ENCODE measurements around the gene WDR86.

Gene WDR86

DNA sequence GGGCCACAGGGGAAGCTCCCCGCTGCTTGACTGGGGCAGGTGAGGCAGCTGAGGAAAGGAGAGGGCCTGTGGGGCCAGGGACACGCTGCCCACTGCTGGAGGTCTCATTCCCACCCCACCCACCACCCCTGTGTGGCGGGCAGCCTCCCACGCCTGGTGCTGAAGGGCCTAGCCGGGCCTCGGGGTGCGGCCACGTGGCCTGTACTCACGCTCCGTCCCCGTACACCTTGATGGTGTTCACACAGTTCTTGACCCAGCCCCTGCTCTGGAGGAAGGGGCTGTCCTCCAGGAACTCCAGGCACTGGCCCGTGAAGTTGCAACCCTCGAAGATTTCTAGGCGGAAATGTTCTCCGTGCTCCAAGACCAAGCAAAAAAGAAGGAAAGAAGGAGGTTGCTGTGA lies 26.1 kb upstream of the WDR86 start:
- Histone ChIP-seq H3K4me1 (ENCODE audit: low read length) (no peaks in the 10 kb centered on the region), H3K9me2 (replicated peaks; ENCODE audit: insufficient read depth, low read length) (no peaks in the 10 kb centered on the region), H3K4me3 (ENCODE audit: low read length) (no peak overlapping the region), H3K9ac (ENCODE audit: low read length) (no peak overlapping the region), H2AFZ (ENCODE audit: low read length) (no peak overlapping the region), H3K4me2 (ENCODE audit: low read depth, low read length) (no peak overlapping the region), H3K27ac (ENCODE audit: low read length) (no peak overlapping the region), H3K27me3 (replicated peaks; ENCODE audit: insufficient read depth, low read length) (peaks cover 36% of the 10 kb centered on the region), H3K79me2 (ENCODE audit: low read length) (no peaks in the 10 kb centered on the region), H3K36me3 (replicated peaks; ENCODE audit: insufficient read depth, low read length) (no peaks in the 10 kb centered on the region), H3F3A (ENCODE audit: insufficient read depth, low read length) (no peaks in the 10 kb centered on the region), H4K20me1 (ENCODE audit: insufficient read depth, low read length) (no peaks in the 10 kb centered on the region), H3K9me3 (replicated peaks; ENCODE audit: insufficient read depth, low read length) (no peaks in the 10 kb centered on the region)
- no peak for TF ChIP-seq EZH2 (optimal IDR thresholded peaks at IDR 0.05; ENCODE audit: low read depth, low read length)
- TF ChIP-seq, protein P1, sequence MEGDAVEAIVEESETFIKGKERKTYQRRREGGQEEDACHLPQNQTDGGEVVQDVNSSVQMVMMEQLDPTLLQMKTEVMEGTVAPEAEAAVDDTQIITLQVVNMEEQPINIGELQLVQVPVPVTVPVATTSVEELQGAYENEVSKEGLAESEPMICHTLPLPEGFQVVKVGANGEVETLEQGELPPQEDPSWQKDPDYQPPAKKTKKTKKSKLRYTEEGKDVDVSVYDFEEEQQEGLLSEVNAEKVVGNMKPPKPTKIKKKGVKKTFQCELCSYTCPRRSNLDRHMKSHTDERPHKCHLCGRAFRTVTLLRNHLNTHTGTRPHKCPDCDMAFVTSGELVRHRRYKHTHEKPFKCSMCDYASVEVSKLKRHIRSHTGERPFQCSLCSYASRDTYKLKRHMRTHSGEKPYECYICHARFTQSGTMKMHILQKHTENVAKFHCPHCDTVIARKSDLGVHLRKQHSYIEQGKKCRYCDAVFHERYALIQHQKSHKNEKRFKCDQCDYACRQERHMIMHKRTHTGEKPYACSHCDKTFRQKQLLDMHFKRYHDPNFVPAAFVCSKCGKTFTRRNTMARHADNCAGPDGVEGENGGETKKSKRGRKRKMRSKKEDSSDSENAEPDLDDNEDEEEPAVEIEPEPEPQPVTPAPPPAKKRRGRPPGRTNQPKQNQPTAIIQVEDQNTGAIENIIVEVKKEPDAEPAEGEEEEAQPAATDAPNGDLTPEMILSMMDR (IDR thresholded peaks at IDR 0.05; ENCODE audit: low read length): no peak
- no peak for TF ChIP-seq EZH2phosphoT487 (IDR thresholded peaks at IDR 0.05; ENCODE audit: low read length)
- DNase-seq: no peak

DNA sequence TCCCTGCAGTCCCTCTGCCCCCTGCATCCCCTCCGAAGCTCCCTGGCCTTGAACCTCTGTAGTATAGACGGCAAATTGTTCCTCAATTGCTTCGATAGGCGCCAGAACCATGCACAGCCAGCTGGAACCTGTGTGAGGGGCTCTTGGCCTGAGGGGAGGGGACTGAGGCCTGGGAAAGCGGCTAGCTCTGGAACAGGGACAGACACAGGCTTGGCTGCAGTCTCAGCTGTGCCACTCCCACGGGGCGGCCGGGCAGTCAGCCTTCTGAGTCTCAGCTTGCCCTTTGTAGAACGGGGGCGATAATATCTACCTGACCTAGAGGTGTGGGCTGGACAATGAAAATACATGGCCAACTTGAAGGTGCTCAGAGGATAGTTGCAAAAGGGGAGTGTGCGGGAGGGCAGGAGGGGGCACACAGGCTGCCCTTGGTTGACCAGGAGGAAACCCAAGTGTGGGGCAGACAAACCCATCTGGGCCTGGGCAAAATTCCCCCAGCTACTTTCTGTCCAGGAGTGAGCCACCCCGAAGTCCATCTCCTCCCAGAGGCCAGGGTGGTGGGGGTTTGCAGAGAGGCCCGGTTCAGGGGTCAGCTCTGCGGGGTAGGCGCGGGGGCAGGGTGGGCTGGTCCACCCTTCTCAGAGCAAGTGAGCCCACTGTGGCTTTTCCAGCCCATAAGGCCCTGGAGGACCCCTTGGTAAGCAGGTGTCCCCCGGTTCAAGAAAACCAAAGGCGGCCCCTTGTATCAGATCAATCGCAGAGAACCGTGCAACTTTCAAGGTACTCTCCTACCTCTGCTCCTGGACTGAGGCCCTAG lies 25.5 kb upstream of the WDR86 start:
- no peak overlapping the region for H3K27ac ChIP-seq (ENCODE audit: low read length)
- H3K27me3 ChIP-seq (replicated peaks; ENCODE audit: insufficient read depth, low read length): peaks cover 36% of the 10 kb centered on the region
- H4K20me1 ChIP-seq (ENCODE audit: insufficient read depth, low read length): no peaks in the 10 kb centered on the region
- peaks cover under 1% of the 10 kb centered on the region; the same call in 1 of the 2 replicates for H3F3A ChIP-seq (ENCODE audit: insufficient read depth, low read length)
- no peak overlapping the region for H3K9ac ChIP-seq (ENCODE audit: low read length)
- no peaks in the 10 kb centered on the region for H3K36me3 ChIP-seq (replicated peaks; ENCODE audit: insufficient read depth, low read length)
- H3K9me3 ChIP-seq (replicated peaks; ENCODE audit: insufficient read depth, low read length): no peaks in the 10 kb centered on the region
- no peaks in the 10 kb centered on the region for H3K79me2 ChIP-seq (ENCODE audit: low read length)
- no peak overlapping the region for H3K4me3 ChIP-seq (ENCODE audit: low read length)
- no peak for TF ChIP-seq EZH2 (optimal IDR thresholded peaks at IDR 0.05; ENCODE audit: low read depth, low read length)
- TF ChIP-seq, protein P1 (IDR thresholded peaks at IDR 0.05; ENCODE audit: low read length): no peak
- no peak for TF ChIP-seq EZH2phosphoT487 (IDR thresholded peaks at IDR 0.05; ENCODE audit: low read length)
- peaks cover 5% of the 10 kb centered on the region for H3K4me1 ChIP-seq (ENCODE audit: low read length)
- no peak overlapping the region for H3K4me2 ChIP-seq (ENCODE audit: low read depth, low read length)
- DNase-seq: no peak
- no peaks in the 10 kb centered on the region for H3K9me2 ChIP-seq (replicated peaks; ENCODE audit: insufficient read depth, low read length)
- no peak overlapping the region for H2AFZ ChIP-seq (ENCODE audit: low read length)

DNA sequence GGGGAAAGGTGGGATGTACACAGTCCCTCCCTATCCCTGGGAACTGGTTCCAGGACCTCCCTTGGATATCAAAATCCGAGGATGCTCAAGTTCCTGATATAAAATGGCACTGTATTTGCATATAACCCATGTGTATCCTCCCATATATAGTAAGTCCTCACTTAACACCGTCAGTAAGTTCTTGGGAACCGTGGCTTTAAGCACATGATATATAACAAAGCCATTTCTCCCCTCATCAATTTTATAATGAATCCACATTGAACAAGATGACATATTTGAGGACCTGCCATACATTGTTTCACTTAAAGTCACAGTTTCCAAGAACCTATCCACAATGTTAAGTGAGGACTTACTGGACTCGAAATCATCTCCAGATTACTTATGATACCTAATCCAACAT lies 24.7 kb upstream of the WDR86 start:
- Histone ChIP-seq H3K4me2 (ENCODE audit: low read depth, low read length) (no peak overlapping the region), H3F3A (ENCODE audit: insufficient read depth, low read length) (peaks cover 8% of the 10 kb centered on the region), H3K9ac (ENCODE audit: low read length) (no peak overlapping the region), H3K27me3 (replicated peaks; ENCODE audit: insufficient read depth, low read length) (peaks cover 33% of the 10 kb centered on the region), H3K4me3 (ENCODE audit: low read length) (no peak overlapping the region), H4K20me1 (ENCODE audit: insufficient read depth, low read length) (no peaks in the 10 kb centered on the region), H3K4me1 (ENCODE audit: low read length) (peaks cover 10% of the 10 kb centered on the region), H3K9me2 (replicated peaks; ENCODE audit: insufficient read depth, low read length) (no peaks in the 10 kb centered on the region), H2AFZ (ENCODE audit: low read length) (no peak overlapping the region), H3K79me2 (ENCODE audit: low read length) (no peaks in the 10 kb centered on the region), H3K9me3 (replicated peaks; ENCODE audit: insufficient read depth, low read length) (no peaks in the 10 kb centered on the region), H3K27ac (ENCODE audit: low read length) (no peak overlapping the region), H3K36me3 (replicated peaks; ENCODE audit: insufficient read depth, low read length) (no peaks in the 10 kb centered on the region)
- TF ChIP-seq EZH2phosphoT487 (IDR thresholded peaks at IDR 0.05; ENCODE audit: low read length): no peak
- TF ChIP-seq, protein P1 (IDR thresholded peaks at IDR 0.05; ENCODE audit: low read length): no peak
- no peak for TF ChIP-seq EZH2 (optimal IDR thresholded peaks at IDR 0.05; ENCODE audit: low read depth, low read length)
- DNase-seq: no peak

Measured in MM.1S (cell line).